Myocyte (in vitro differentiated cells): ENCODE measurements around the gene RAB5B. TPM values are rescaled to one million over a fixed set of nuclear protein-coding genes. Genes with fewer than 3 reads are reported as not detected.
"Not testable (repeated sequence)": the region's sequence is repeated elsewhere in the genome, so short reads cannot be mapped to it uniquely, and the experiment has no call there.

Experiments
- DNase-seq: peaks from one replicate; pipeline ENCODE4 v3.0.0-alpha.2; 2012; ENCODE audit warnings: low read depth
- total RNA-seq: library from RNA; depleted of rRNA; stranded (reverse); fragments of >200 nt; gene quantifications from 2 replicates; pipeline ENCODE4 v1.2.3, GENCODE V29; 2014

The RAB5B gene
- total RNA-seq, 1 donor from 2014 or later = 74.9 TPM

GRCh38 chr12:55982319-55982936 is 8.6 kb downstream of the RAB5B start:
- no peak for DNase-seq

GRCh38 chr12:55983232-55983842 is 9.5 kb downstream of the RAB5B start:
- no peak for DNase-seq

GRCh38 chr12:55984861-55985260 is 11.0 kb downstream of the RAB5B start:
- no peak for DNase-seq

GRCh38 chr12:55985341-55985740 is 11.5 kb downstream of the RAB5B start:
- DNase-seq = no peak

GRCh38 chr12:55985976-55986375 is 12.1 kb downstream of the RAB5B start:
- DNase-seq = not testable (repeated sequence)

- no peak for DNase-seq
Observed at GRCh38 chr12:55991110-55991509, 17.2 kb downstream of the RAB5B start.

- no peak for DNase-seq
Observed at GRCh38 chr12:55993230-55993853, 19.5 kb downstream of the RAB5B start.

- no peak for DNase-seq
Observed at GRCh38 chr12:55995366-55995765, 21.5 kb downstream of the RAB5B start.

- DNase-seq = peak; percentile 75
Observed at GRCh38 chr12:55996201-55996714, 22.4 kb downstream of the RAB5B start.

- peak; percentile 98 for DNase-seq
Observed at GRCh38 chr12:55996715-55997534, 23.0 kb downstream of the RAB5B start, which contains the start of gene SUOX. Gene SUOX, plus strand, starts transcription at chr12:55997276. Its CDS starts 4,946 bp downstream, at chr12:56002222.

- DNase-seq = no peak
Observed at GRCh38 chr12:55997535-55997859, 23.6 kb downstream of the RAB5B start.

GRCh38 chr12:55999522-55999921 is 25.6 kb downstream of the RAB5B start:
- not testable (repeated sequence) for DNase-seq

GRCh38 chr12:55999999-56000540 is 26.2 kb downstream of the RAB5B start:
- not testable (repeated sequence) for DNase-seq

GRCh38 chr12:56001487-56002100 is 27.7 kb downstream of the RAB5B start:
- no peak for DNase-seq

- not testable (repeated sequence) for DNase-seq
Observed at GRCh38 chr12:56003376-56003775, 29.5 kb downstream of the RAB5B start.

GRCh38 chr12:56004211-56004610 is 30.3 kb downstream of the RAB5B start:
- no peak for DNase-seq

GRCh38 chr12:56007564-56008559 is 34.0 kb downstream of the RAB5B start:
- DNase-seq = peak; percentile 17

- no peak for DNase-seq
Observed at GRCh38 chr12:56010111-56010570, 36.3 kb downstream of the RAB5B start.

- DNase-seq = no peak
Observed at GRCh38 chr12:56011509-56012090, 37.7 kb downstream of the RAB5B start.
